Measurements from ENCODE around the gene ZSCAN22. TPM values are rescaled to one million over a fixed set of nuclear protein-coding genes. Genes with fewer than 3 reads are reported as not detected.

The ZSCAN22 gene
- total and polyA plus RNA-seq, 2 of the 13 experiments (the other 11 are each of a cell fraction or from before 2014, with no cell fraction given), result 2.5 to 3.5 TPM

GRCh38 chr19:58353717-58354477 lies 27.1 kb downstream of the ZSCAN22 start (continued):
- TF ChIP-seq ZNF7 (CRISPR knock-in tag; IDR thresholded peaks at IDR 0.05) (no peak), SNAI1 (CRISPR knock-in tag; IDR thresholded peaks at IDR 0.05; ENCODE audit: borderline replicate concordance) (0 out of 2 replicates have a peak, but pooled peaks have one; percentile 50), ZNF251 (CRISPR knock-in tag; IDR thresholded peaks at IDR 0.05) (no peak), KAT7 (CRISPR knock-in tag; IDR thresholded peaks at IDR 0.05; ENCODE audit: borderline replicate concordance) (no peak), SNRNP70 (IDR thresholded peaks at IDR 0.05; ENCODE audit: low read depth, low read length) (no peak), SMARCC2 (IDR thresholded peaks at IDR 0.05) (no peak), BRD4 (CRISPR knock-in tag; IDR thresholded peaks at IDR 0.05) (no peak), HNRNPL (IDR thresholded peaks at IDR 0.05; ENCODE audit: low read depth, low read length) (no peak), ETV5 (CRISPR knock-in tag; IDR thresholded peaks at IDR 0.05; ENCODE audit: borderline replicate concordance) (no peak), ZNF317 (CRISPR knock-in tag; IDR thresholded peaks at IDR 0.05) (no peak), FOSL2 (CRISPR knock-in tag; IDR thresholded peaks at IDR 0.05) (no peak), SATB2 (CRISPR knock-in tag; IDR thresholded peaks at IDR 0.05) (0 out of 2 replicates have a peak, but pooled peaks have one; percentile 59), ZNF382 (CRISPR knock-in tag; IDR thresholded peaks at IDR 0.05; ENCODE audit: borderline replicate concordance) (no peak), ZNF746 (CRISPR knock-in tag; IDR thresholded peaks at IDR 0.05) (0 out of 2 replicates have a peak, but pooled peaks have one; percentile 3), ZNF264 (CRISPR knock-in tag; IDR thresholded peaks at IDR 0.05) (no peak), ARID4A (CRISPR knock-in tag; IDR thresholded peaks at IDR 0.05; ENCODE audit: borderline replicate concordance) (no peak), WIZ (CRISPR knock-in tag; IDR thresholded peaks at IDR 0.05) (no peak), PAXIP1 (CRISPR knock-in tag; conservative IDR thresholded peaks at IDR 0.05) (peak; percentile 62), HMGA1 (CRISPR knock-in tag; conservative IDR thresholded peaks at IDR 0.05) (no peak), TBX2 (CRISPR knock-in tag; IDR thresholded peaks at IDR 0.05; ENCODE audit: borderline replicate concordance) (0 out of 2 replicates have a peak, but pooled peaks have one; percentile 11), ZNF773 (CRISPR knock-in tag; IDR thresholded peaks at IDR 0.05; ENCODE audit: borderline replicate concordance) (no peak), HMG20B (CRISPR knock-in tag; conservative IDR thresholded peaks at IDR 0.05) (no peak)
